ENCODE results near the gene EPHA10. TPM values are rescaled to one million over a fixed set of nuclear protein-coding genes. Genes with fewer than 3 reads are reported as not detected.

Gene EPHA10
- polyA plus RNA-seq, 1 experiment = not detected

- CTCF ChIA-PET = no interaction called here
- Histone ChIP-seq H3K27ac (ENCODE audit: low read depth, low read length) (no peak overlapping the region), H3K4me3 (ENCODE audit: low read depth, low read length) (no peak overlapping the region), H3K27me3 (ENCODE audit: control insufficient read depth, insufficient read depth, low read length) (peaks cover 36% of the 10 kb centered on the region), H3K9me3 (ENCODE audit: control insufficient read depth, insufficient read depth, low read length) (peaks cover 10% of the 10 kb centered on the region)
- DNase-seq (ENCODE audit: low read depth, low spot score) = no peak
- POLR2A ChIA-PET = no interaction called here
- no peak for TF ChIP-seq CTCF (IDR thresholded peaks at IDR 0.05; ENCODE audit: low read depth, low read length)
Measured at GRCh38 chr1:37767488-37767887, 2.6 kb upstream of the EPHA10 start.

DNA sequence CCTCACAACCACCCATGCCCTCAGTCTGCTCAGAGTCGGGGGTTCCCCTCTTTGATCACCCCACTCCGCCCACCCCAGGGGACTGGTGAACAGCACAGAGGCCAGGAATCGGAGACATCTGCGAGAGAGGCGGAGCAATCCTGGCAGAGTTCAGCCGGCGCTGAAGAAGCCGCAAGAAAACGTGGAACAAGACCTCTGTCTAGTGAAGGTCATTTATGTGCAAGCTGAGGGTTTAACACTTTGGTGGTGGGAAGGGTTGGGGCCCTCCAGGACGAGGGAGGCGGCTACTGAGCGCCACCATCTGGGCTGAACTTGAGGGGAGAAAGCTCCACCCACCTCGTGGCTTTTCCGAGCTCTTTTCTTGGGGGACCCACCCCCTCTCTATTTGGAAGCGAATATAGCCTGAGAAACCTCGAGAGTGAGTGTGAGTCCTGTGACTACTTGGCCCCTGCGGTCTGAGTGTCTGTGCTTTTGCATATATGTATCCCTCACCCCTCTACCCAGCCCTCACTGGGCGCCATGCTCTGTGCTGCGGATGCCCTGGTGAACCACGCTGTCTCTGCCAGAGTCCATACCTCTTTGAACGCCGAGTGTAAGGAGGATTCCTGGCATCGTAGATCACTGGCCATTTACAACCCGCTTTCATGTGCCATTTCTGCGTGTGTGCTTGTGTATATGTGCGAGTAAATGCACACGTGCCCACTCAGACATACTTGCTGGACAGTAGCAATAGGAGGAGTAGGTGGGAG lies 1.2 kb upstream of the EPHA10 start:
- no peak for TF ChIP-seq CTCF (IDR thresholded peaks at IDR 0.05; ENCODE audit: low read depth, low read length)
- H3K4me3 ChIP-seq (ENCODE audit: low read depth, low read length) = no peak overlapping the region
- CTCF ChIA-PET = no interaction called here

GRCh38 chr1:37764414-37764825 lies 500 bp downstream of the EPHA10 start:
- Histone ChIP-seq H3K4me3 (ENCODE audit: low read depth, low read length) (no peak overlapping the region), H3K9me3 (ENCODE audit: control insufficient read depth, insufficient read depth, low read length) (peaks cover 10% of the 10 kb centered on the region), H3K27ac (ENCODE audit: low read depth, low read length) (no peak overlapping the region), H3K27me3 (ENCODE audit: control insufficient read depth, insufficient read depth, low read length) (peaks cover 33% of the 10 kb centered on the region)
- TF ChIP-seq CTCF (IDR thresholded peaks at IDR 0.05; ENCODE audit: low read depth, low read length) = no peak
- POLR2A ChIA-PET = no interaction called here
- DNase-seq (ENCODE audit: low read depth, low spot score) = peak; percentile 6
- CTCF ChIA-PET = interaction anchor here (0.6 to 1.2 kb wide), 2 partner anchors 9 to 422 kb away, joined by 3 to 4 read pairs; no protein-coding TSS in a partner anchor

More for the DNA sequence above, 1.2 kb upstream of the EPHA10 start:
- POLR2A ChIA-PET = interaction anchor here (0.6 kb wide), 1 partner anchor 16 kb away, joined by 5 read pairs; no protein-coding TSS in a partner anchor
- no peak for DNase-seq (ENCODE audit: low read depth, low spot score)
- H3K27me3 ChIP-seq (ENCODE audit: control insufficient read depth, insufficient read depth, low read length) = peaks cover 36% of the 10 kb centered on the region
- H3K27ac ChIP-seq (ENCODE audit: low read depth, low read length) = no peak overlapping the region
- peaks cover 10% of the 10 kb centered on the region for H3K9me3 ChIP-seq (ENCODE audit: control insufficient read depth, insufficient read depth, low read length)

DNA sequence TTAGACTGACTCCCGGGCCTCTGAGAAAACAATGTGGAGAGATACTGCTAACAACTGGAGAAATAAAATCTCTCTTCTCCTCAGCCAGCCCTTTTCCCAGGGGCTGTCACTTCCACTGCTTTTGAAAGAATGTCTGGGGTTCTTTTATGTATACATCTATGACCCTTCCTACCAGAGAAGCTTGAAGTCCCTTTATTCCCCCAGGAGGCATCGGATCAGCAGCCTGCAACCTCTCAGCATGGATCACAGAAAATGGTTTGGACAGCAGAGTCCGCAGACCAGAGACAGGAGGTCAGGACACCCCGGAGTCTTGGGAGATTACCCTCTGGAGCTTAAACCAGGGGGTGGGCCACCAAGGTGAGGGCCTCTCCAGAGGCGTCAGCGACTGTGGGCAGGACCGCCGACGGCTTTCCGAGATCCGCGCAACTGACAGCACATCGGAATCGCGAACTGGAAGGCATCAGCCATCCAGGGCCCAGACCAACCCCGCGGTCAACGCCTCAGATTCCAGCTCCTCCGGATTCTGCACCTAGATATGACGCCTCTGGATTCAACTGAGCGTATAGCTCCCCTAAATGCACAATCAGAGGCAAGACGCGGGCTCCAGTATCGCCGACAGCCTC lies 1.0 kb downstream of the EPHA10 start:
- POLR2A ChIA-PET = no interaction called here
- peaks cover 10% of the 10 kb centered on the region for H3K9me3 ChIP-seq (ENCODE audit: control insufficient read depth, insufficient read depth, low read length)
- CTCF ChIA-PET = interaction anchor here (1.2 kb wide), 1 partner anchor 9 kb away, joined by 3 read pairs; no protein-coding TSS in a partner anchor
- DNase-seq (ENCODE audit: low read depth, low spot score) = no peak
- no peak overlapping the region for H3K27ac ChIP-seq (ENCODE audit: low read depth, low read length)
- TF ChIP-seq CTCF (IDR thresholded peaks at IDR 0.05; ENCODE audit: low read depth, low read length) = no peak
- no peak overlapping the region for H3K4me3 ChIP-seq (ENCODE audit: low read depth, low read length)
- H3K27me3 ChIP-seq (ENCODE audit: control insufficient read depth, insufficient read depth, low read length) = peaks cover 33% of the 10 kb centered on the region

GRCh38 chr1:37762516-37762915 lies 2.4 kb downstream of the EPHA10 start:
- H3K27me3 ChIP-seq (ENCODE audit: control insufficient read depth, insufficient read depth, low read length) = peaks cover 32% of the 10 kb centered on the region
- TF ChIP-seq CTCF (IDR thresholded peaks at IDR 0.05; ENCODE audit: low read depth, low read length) = no peak
- ChIA-PET POLR2A (no interaction called here), CTCF (no interaction called here)
- H3K27ac ChIP-seq (ENCODE audit: low read depth, low read length) = no peak overlapping the region
- peaks cover 10% of the 10 kb centered on the region for H3K9me3 ChIP-seq (ENCODE audit: control insufficient read depth, insufficient read depth, low read length)
- no peak for DNase-seq (ENCODE audit: low read depth, low spot score)
- H3K4me3 ChIP-seq (ENCODE audit: low read depth, low read length) = no peak overlapping the region
